K562 (cell line): ENCODE results near the gene MAPRE2. TPM values are rescaled to one million over a fixed set of nuclear protein-coding genes. Genes with fewer than 3 reads are reported as not detected.

Source experiments
- ATAC-seq: fragments of 200-7000 bp; cut with Tn5 transposase; 3 replicates; pipeline ENCODE4 v1.9.1; 2020; ENCODE audit warnings: moderate library complexity
- BruUV-seq: library from RNA; stranded (reverse); fragments of 400-500 nt; replicated peaks from 2 replicates; lab custom pipeline; 2021; lab: Mats Ljungman, UMichigan
- CTCF ChIA-PET: fragments of 300-600 bp; formaldehyde crosslinking; extraction: SDS; loops from one replicate; lab custom pipeline; 2021; ENCODE audit warnings: low intra/inter-chr PET ratio; lab: Yijun Ruan, JAX
- POLR2A ChIA-PET: fragments of 300-600, 350-650 bp; sonication (Branson Sonifier 250); formaldehyde crosslinking; extraction: SDS; loops from one replicate; lab custom pipeline; 2021; ENCODE audit warnings: antibody characterized with exemption, inconsistent platforms; lab: Yijun Ruan, JAX
- DNase-seq, 4 experiments: peaks; one replicate each; pipeline versions ENCODE4 v3.0.0 to v3.0.0-alpha.2; 2011 to 2018; ENCODE audit warnings: low spot score in 3 of 4, mixed read lengths in 3 of 4; ENCODE audit errors: extremely low read depth in 1 of 4
- FAIRE-seq: peaks from 2 replicates; lab custom pipeline; 2011; peaks lifted over from hg19 to GRCh38; lab: Jason Lieb, UNC
- H2AFZ ChIP-seq: 2 replicates; pipeline ENCODE4 v1.6.0; 2011; ENCODE audit warnings: low read depth, low read length, control low read depth, inconsistent platforms
- H3K27ac ChIP-seq: fragments of 200-600 bp; 3 replicates; pipeline ENCODE4 v1.8.0; 2011; ENCODE audit warnings: low read depth, mild to moderate bottlenecking, control low read depth, inconsistent platforms, low read length, moderate library complexity, mixed read lengths; ENCODE audit errors: extremely low read depth
- H3K27me3 ChIP-seq, 2 experiments: fragments of 300-600 bp in 1 of 2; 2 replicates in 1 of 2; 3 replicates in 1 of 2; pipeline versions ENCODE4 v1.6.0 to v1.8.0; 2011; ENCODE audit warnings: inconsistent platforms in 2 of 2, low read length in 2 of 2, mild to moderate bottlenecking in 1 of 2, mixed read lengths in 1 of 2, moderate library complexity in 1 of 2; ENCODE audit not compliant: control insufficient read depth in 2 of 2, insufficient read depth in 2 of 2
- H3K36me3 ChIP-seq: fragments of 300-600 bp; 3 replicates; pipeline ENCODE4 v1.8.0; 2011; ENCODE audit warnings: mild to moderate bottlenecking, low read length, inconsistent platforms; ENCODE audit not compliant: control insufficient read depth, insufficient read depth
- H3K4me1 ChIP-seq, 2 experiments: fragments of 200-600 bp in 1 of 2; replicated peaks in 1 of 2; 2 replicates in 1 of 2; 3 replicates in 1 of 2; pipeline versions ENCODE4 v1.5.1 to v1.8.0; 2011; ENCODE audit warnings: inconsistent platforms in 2 of 2, low read length in 2 of 2, mild to moderate bottlenecking in 1 of 2, mixed read lengths in 1 of 2, moderate library complexity in 1 of 2; ENCODE audit not compliant: control insufficient read depth in 2 of 2, insufficient read depth in 2 of 2
- H3K4me2 ChIP-seq: 2 replicates; pipeline ENCODE4 v1.6.1; 2011; ENCODE audit warnings: low read length, control low read depth, inconsistent platforms, mixed read lengths; ENCODE audit not compliant: insufficient read depth
- H3K4me3 ChIP-seq: fragments of 200-600 bp; sonication (generic), shearing (Covaris generic); 2 replicates; pipeline ENCODE4 v1.5.1; 2016; ENCODE audit warnings: control low read depth, inconsistent platforms
- H3K79me2 ChIP-seq: fragments of 200-600 bp; 3 replicates; pipeline ENCODE4 v1.8.0; 2011; ENCODE audit warnings: low read length, inconsistent platforms; ENCODE audit not compliant: control insufficient read depth, insufficient read depth
- H3K9ac ChIP-seq, 2 experiments: 2 replicates each; pipeline versions ENCODE4 v1.6.0 to v1.6.1; 2011; ENCODE audit warnings: low read depth in 2 of 2, low read length in 2 of 2, control low read depth in 1 of 2, inconsistent platforms in 1 of 2, mild to moderate bottlenecking in 1 of 2, mixed read lengths in 1 of 2; ENCODE audit not compliant: insufficient read depth in 1 of 2
- H3K9me1 ChIP-seq: one replicate; pipeline ENCODE4 v1.6.0; 2011; ENCODE audit warnings: inconsistent platforms, mild to moderate bottlenecking, low read length, moderate library complexity; ENCODE audit not compliant: control insufficient read depth, insufficient read depth
- H3K9me3 ChIP-seq: replicated peaks from 2 replicates; pipeline ENCODE4 v1.5.1; 2011; ENCODE audit warnings: low read depth, low read length, inconsistent platforms; ENCODE audit not compliant: control insufficient read depth, insufficient read depth
- H4K20me1 ChIP-seq: replicated peaks from 2 replicates; pipeline ENCODE4 v1.6.1; 2011; ENCODE audit warnings: low read length, inconsistent platforms, mixed read lengths; ENCODE audit not compliant: control insufficient read depth, insufficient read depth
- CXXC5 ChIP-seq: fragments of 250-450 bp; sonication (Bioruptor Pico); IDR thresholded peaks from 2 replicates; pipeline ENCODE4 v1.8.0; 2022; ENCODE audit warnings: inconsistent platforms, mild to moderate bottlenecking, moderate library complexity
- DDX20 ChIP-seq: fragments of 450-650 bp; IDR thresholded peaks from 2 replicates; pipeline ENCODE4 v1.6.1; 2016; ENCODE audit warnings: missing genetic modification characterization, low read depth, mild to moderate bottlenecking, missing compliant biosample characterization, moderate library complexity
- HNRNPK ChIP-seq: fragments of 200-400 bp; formaldehyde crosslinking; IDR thresholded peaks from one replicate; pipeline ENCODE4 v1.6.1; 2018; ENCODE audit warnings: mild to moderate bottlenecking, low read depth, low read length; ENCODE audit not compliant: poor library complexity, severe bottlenecking
- SPI1 ChIP-seq: IDR thresholded peaks from 2 replicates; pipeline ENCODE4 v1.6.1; 2011; ENCODE audit warnings: low read depth, low read length, control low read depth, borderline replicate concordance
- ZBTB8A ChIP-seq: fragments of 450-650 bp; IDR thresholded peaks from 2 replicates; pipeline ENCODE4 v1.6.1; 2018; ENCODE audit warnings: mild to moderate bottlenecking, moderate library complexity; ENCODE audit not compliant: partially characterized antibody
- ZKSCAN8 ChIP-seq: fragments of 200-800 bp; sonication (Bioruptor generic); IDR thresholded peaks from 2 replicates; pipeline ENCODE4 v1.6.1; 2016; ENCODE audit warnings: missing genetic modification characterization, missing compliant biosample characterization
- ZNF24 ChIP-seq: fragments of 450-650 bp; IDR thresholded peaks from 2 replicates; pipeline ENCODE4 v1.6.1; 2016
- ZNF253 ChIP-seq: fragments of 250-450 bp; sonication (Bioruptor Pico); conservative IDR thresholded peaks from 2 replicates; pipeline ENCODE4 v1.6.1; 2021; ENCODE audit warnings: mild to moderate bottlenecking
- WGBS: fragments of 100-300 bp; shearing (Covaris generic); methylation state at CpG from one replicate; pipeline ENCODE4 v1.1.6; 2016; ENCODE audit warnings: low coverage, mixed read lengths; ENCODE audit not compliant: insufficient coverage; ENCODE audit errors: missing lambda C conversion rate; 5-methylcytosine and 5-hydroxymethylcytosine counted together
- in situ Hi-C: fragments of 300-500 bp; cut with MboI; formaldehyde crosslinking; loops from 4 replicates; pipeline ENCODE4 v1.15.0; 2018; ENCODE audit warnings: inconsistent platforms, mixed read lengths
- intact Hi-C: fragments of 100-400 bp; cut with micrococcal nuclease; formaldehyde crosslinking; loops from 2 replicates; pipeline ENCODE4 v1.14.2; 2022
- polyA plus RNA-seq, 8 experiments: library from polyadenylated mRNA; depleted of rRNA in 4 of 8; stranded (reverse) in 5 of 8; unstranded in 3 of 8; fragments of >200 nt; fragmentation: Nextera tagmentation in 2 of 8; fragmentation: Illumina TruSeq in 1 of 8; extraction: Ambion mirVana in 2 of 8; extraction: Trizol in 1 of 8; gene quantifications; 2 replicates each; pipeline versions ENCODE4 v1.2.1 to v1.2.3, GENCODE V29; 2011 to 2014; ENCODE audit warnings: inconsistent platforms in 1 of 8, missing spikeins in 1 of 8
- total RNA-seq, 7 experiments: library from RNA; depleted of rRNA in 6 of 7; stranded (reverse); fragments of >200 nt in 6 of 7; fragmentation: Illumina TruSeq in 2 of 7; extraction: Trizol in 2 of 7; gene quantifications; 2 replicates each; pipeline versions ENCODE4 v1.2.1 to v1.2.3, GENCODE V29; 2011 to 2021; ENCODE audit warnings: low replicate concordance in 1 of 7

Gene MAPRE2
- total and polyA plus RNA-seq, 9 of the 15 experiments (the other 6 are each of a cell fraction or from before 2014, with no cell fraction given) = 32.3 to 70.7 (median 40.7) TPM

- CTCF ChIA-PET = no interaction called here
- in situ Hi-C loops (no loop called here), intact Hi-C loops (no loop called here)
- BruUV-seq = no TSS peak
- Histone ChIP-seq H3K4me2 (no peak overlapping the region), H3K4me3 (no peak overlapping the region), H4K20me1 (no peaks in the 10 kb centered on the region), H2AFZ (no peak overlapping the region), H3K27me3 (peaks cover 2 to 9% of the 10 kb centered on the region in 2 experiments; a peak in 3 of 5 replicates), H3K9me1 (no peaks in the 10 kb centered on the region), H3K36me3 (no peaks in the 10 kb centered on the region), H3K79me2 (no peaks in the 10 kb centered on the region), H3K27ac (no peak overlapping the region), H3K9ac (no peak overlapping the region), H3K4me1 (no peaks in the 10 kb centered on the region), H3K9me3 (no peaks in the 10 kb centered on the region)
- WGBS = 6% methylated on average over 2 of the region's 2 CpGs
- ATAC-seq (no peak), FAIRE-seq (peak; percentile 32), DNase-seq (no peak)
- POLR2A ChIA-PET = interaction anchor here (0.7 to 0.9 kb wide), 2 partner anchors 19 to 36 kb away, joined by 3 to 4 read pairs; no protein-coding TSS in a partner anchor
- peak; percentile 55; the same call in 1 of the 2 replicates for TF ChIP-seq ZNF24
- TF ChIP-seq ZKSCAN8 (CRISPR knock-in tag) = no peak
- TF ChIP-seq SPI1 = peak; percentile 94
Observed at GRCh38 chr18:34993289-34993688, 47.9 kb upstream of the MAPRE2 start.

DNA sequence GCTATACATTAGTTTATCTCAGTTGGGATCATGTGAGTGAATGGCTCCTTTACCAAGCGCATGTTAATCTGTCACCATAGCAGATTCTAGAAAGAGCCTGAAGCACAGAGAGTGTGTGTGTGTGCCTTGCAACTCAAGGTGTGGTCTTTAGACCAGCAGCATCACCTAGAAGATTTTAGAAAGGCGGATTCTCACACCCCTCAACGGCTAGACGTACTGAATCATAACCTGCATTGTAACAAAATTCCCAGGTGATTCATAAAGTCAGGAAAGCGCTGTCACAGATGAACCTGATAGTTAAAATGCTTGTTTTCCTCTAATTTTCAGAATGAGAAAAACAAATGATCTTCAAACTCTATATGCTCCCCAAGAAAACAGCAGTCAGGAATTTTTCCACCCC is 45.5 kb upstream of the MAPRE2 start:
- POLR2A ChIA-PET = interaction anchor here (1.0 kb wide), 1 partner anchor 34 kb away, joined by 3 read pairs; no protein-coding TSS in a partner anchor
- DNase-seq (no peak), FAIRE-seq (no peak)
- 4% methylated on average over 5 of the region's 5 CpGs for WGBS
- intact Hi-C loops = no loop called here
- no peak for TF ChIP-seq DDX20 (tag)
- no peak for TF ChIP-seq HNRNPK
- TF ChIP-seq ZBTB8A = no peak
- TF ChIP-seq ZNF253 = no peak
- no peak for TF ChIP-seq CXXC5 (CRISPR knock-in tag)
- TF ChIP-seq, all 486 proteins: peak for 0
- Histone ChIP-seq H3K9me3 (no peaks in the 10 kb centered on the region), H3K4me3 (no peak overlapping the region), H3K9ac (no peak overlapping the region), H3K9me1 (no peaks in the 10 kb centered on the region), H3K4me1 (no peaks in the 10 kb centered on the region), H3K27ac (no peak overlapping the region), H3K4me2 (no peak overlapping the region), H4K20me1 (no peaks in the 10 kb centered on the region), H3K27me3 (peaks cover 2 to 4% of the 10 kb centered on the region in 2 experiments; a peak in 2 of 5 replicates), H3K79me2 (no peaks in the 10 kb centered on the region), H3K36me3 (no peaks in the 10 kb centered on the region), H2AFZ (no peak overlapping the region)
- CTCF ChIA-PET = no interaction called here
- BruUV-seq = no TSS peak
- no peak for ATAC-seq
- in situ Hi-C loops = no loop called here
